AG09309 (cell line): ENCODE results near the gene TNFRSF17.
"Not testable (repeated sequence)": the region's sequence is repeated elsewhere in the genome, so short reads cannot be mapped to it uniquely, and the experiment has no call there.

Experiments used
- DNase-seq: peaks from one replicate; pipeline ENCODE4 v3.0.0-alpha.2; 2010; ENCODE audit warnings: low read depth
- H3K4me3 ChIP-seq: 2 replicates; pipeline ENCODE4 v1.5.1; 2011; ENCODE audit warnings: mild to moderate bottlenecking, low read depth, low read length, moderate library complexity; ENCODE audit not compliant: control insufficient read depth
- TF ChIP-seq, protein P1 (sequence below): IDR thresholded peaks from 2 replicates; pipeline ENCODE4 v1.5.1; 2011; ENCODE audit warnings: mild to moderate bottlenecking, low read depth, low read length, inconsistent platforms; ENCODE audit not compliant: insufficient read depth, control insufficient read depth; ENCODE audit errors: missing control alignments

The TNFRSF17 gene

DNA sequence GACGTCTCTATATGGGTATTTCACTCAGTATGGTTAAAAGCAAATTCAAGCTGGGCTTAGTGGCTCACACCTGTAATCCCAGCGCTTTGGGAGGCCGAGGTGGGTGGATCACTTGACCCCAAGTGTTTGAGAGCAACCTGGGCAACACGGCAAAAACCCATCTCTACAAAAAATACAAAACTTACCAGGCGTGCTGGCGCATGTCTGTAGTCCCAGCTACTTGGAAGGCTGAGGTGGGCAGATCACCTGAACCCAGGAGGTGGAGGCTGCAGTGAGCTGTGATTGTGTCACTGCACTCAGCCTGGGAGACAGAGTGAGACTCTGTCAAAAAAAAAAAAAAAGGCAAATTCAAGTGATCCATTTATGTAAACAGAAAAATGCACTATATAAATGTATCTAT lies 1.3 kb upstream of the TNFRSF17 start:
- no peak overlapping the region for H3K4me3 ChIP-seq
- TF ChIP-seq, protein P1, sequence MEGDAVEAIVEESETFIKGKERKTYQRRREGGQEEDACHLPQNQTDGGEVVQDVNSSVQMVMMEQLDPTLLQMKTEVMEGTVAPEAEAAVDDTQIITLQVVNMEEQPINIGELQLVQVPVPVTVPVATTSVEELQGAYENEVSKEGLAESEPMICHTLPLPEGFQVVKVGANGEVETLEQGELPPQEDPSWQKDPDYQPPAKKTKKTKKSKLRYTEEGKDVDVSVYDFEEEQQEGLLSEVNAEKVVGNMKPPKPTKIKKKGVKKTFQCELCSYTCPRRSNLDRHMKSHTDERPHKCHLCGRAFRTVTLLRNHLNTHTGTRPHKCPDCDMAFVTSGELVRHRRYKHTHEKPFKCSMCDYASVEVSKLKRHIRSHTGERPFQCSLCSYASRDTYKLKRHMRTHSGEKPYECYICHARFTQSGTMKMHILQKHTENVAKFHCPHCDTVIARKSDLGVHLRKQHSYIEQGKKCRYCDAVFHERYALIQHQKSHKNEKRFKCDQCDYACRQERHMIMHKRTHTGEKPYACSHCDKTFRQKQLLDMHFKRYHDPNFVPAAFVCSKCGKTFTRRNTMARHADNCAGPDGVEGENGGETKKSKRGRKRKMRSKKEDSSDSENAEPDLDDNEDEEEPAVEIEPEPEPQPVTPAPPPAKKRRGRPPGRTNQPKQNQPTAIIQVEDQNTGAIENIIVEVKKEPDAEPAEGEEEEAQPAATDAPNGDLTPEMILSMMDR: no peak
- DNase-seq: no peak

DNA sequence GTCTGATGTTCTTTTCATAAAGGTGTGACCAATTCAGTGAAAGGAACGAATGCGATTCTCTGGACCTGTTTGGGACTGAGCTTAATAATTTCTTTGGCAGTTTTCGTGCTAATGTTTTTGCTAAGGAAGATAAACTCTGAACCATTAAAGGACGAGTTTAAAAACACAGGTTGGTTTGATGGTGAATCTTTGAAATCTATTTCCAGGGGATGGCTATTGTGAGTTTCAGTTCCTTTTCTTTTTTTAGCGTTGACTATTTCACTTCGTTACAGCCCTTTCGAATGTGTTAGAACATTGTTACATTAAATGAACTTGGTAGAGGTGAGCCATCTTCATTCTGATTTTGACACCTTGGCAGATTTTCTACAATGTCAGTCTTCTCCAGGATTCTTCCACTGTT lies 1.2 kb downstream of the TNFRSF17 start:
- TF ChIP-seq, protein P1: no peak
- no peak for DNase-seq
- no peak overlapping the region for H3K4me3 ChIP-seq

DNA sequence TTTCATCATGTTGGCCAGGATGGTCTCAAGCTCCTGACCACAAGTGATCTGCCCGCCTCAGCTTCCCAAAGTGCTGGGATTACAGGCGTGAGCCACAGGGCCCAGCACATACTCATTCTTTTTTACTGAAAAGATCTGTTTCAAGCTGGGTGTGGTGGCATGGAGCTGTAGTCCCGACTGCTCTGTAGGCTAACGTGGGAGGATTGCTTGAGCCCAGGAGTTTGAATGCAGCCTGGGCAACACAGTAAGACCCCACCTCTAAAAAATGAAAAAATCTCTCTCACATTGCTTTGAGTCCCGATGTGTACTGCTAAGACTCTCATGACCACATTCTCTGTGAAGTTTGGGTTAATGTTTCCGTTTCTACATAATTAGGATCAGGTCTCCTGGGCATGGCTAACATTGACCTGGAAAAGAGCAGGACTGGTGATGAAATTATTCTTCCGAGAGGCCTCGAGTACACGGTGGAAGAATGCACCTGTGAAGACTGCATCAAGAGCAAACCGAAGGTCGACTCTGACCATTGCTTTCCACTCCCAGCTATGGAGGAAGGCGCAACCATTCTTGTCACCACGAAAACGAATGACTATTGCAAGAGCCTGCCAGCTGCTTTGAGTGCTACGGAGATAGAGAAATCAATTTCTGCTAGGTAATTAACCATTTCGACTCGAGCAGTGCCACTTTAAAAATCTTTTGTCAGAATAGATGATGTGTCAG lies 2.3 kb downstream of the TNFRSF17 start:
- no peak overlapping the region for H3K4me3 ChIP-seq
- no peak for DNase-seq
- TF ChIP-seq, protein P1: no peak

DNA sequence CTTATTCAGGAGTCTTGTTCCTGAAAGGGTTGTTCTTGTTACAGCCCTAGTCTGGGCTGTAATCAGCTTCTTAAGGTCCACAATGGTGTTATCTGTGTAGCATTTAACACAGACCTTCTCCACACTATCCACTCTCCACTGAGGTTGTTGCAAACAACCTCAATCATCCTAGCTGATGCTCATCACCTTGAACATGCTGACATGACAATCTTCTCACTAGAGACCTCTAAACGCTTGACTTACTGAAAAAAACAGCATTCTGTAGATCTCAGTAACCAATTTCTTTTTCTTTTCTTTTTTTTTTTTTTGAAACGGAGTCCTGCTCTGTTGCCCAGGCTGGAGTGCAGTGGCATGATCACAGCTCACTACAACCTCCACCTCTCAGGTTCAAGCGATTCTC lies 3.6 kb downstream of the TNFRSF17 start:
- DNase-seq: no peak
- no peak overlapping the region for H3K4me3 ChIP-seq
- TF ChIP-seq, protein P1: no peak

DNA sequence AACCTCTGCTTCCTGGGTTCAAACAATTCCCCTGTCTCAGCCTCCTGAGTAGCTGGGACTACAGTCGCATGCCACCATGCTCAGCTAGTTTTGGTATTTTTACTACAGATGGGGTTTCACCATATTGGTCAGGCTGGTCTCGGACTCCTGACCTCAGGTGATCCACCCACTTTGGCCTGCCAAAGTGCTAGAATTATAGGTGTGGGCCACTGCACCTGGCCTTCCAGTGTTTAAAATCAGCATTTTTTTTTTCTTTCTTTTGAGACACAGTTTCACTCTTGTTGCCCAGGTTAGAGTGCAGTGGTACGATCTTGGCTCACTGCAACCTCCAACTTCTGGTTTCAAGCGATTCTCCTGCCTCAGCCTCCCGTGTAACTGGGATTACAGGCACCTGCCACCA lies 5.3 kb downstream of the TNFRSF17 start:
- not testable (repeated sequence) for DNase-seq, H3K4me3 ChIP-seq

DNA sequence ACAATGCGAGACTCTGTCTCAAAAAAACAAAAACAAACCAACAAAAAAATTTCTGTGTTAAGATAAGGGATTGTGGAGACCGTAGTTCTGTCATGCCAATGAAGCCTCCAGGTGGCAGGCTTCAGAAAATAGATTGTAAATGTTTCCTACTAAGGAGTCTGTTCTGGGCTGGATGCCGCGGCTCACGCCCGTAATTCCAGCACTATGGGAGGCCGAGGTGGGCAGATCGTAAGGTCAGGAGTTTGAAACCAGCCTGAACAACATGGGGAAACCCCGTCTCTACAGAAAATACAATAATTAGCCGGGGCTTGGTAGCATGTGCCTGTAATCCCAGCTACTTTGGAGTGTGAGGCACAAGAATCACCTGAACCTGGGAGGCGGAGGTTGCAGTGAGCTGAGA lies 7.1 kb downstream of the TNFRSF17 start:
- no peak for DNase-seq
- TF ChIP-seq, protein P1: peak; percentile 37
- H3K4me3 ChIP-seq: no peak overlapping the region

DNA sequence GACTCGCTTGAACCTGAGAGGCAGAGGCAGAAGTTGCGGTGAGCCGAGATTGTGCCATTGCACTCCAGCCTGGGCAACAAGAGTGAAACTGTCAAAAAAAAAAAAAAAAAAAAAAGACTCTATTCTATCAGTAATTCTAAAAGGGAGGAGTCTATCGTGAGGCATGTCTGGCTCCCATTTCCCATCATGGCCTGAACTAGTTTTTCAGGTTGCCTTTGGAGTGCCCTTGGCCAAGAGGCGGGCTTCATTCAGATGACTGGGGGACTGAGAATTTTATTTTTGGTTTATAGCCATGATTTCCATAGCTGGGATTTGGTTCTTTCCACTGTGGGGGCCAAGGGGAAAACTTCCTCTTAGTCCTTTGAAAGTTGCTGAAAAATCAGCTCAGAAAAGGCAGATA lies 8.1 kb downstream of the TNFRSF17 start:
- H3K4me3 ChIP-seq: no peak overlapping the region
- TF ChIP-seq, protein P1: no peak
- no peak for DNase-seq
